NCI-H2081 (cell line): ENCODE data around the gene BABAM1.
A peak's percentile ranks its signal among the peaks of the same experiment; 100 is the strongest.
"Not testable (repeated sequence)": the region's sequence is repeated elsewhere in the genome, so short reads cannot be mapped to it uniquely, and the experiment has no call there.

Experiments
- DNase-seq, 2 experiments: peaks; one replicate each; lab custom pipeline; 2025; lab: John Stamatoyannopoulos, UW

BABAM1 gene

DNA sequence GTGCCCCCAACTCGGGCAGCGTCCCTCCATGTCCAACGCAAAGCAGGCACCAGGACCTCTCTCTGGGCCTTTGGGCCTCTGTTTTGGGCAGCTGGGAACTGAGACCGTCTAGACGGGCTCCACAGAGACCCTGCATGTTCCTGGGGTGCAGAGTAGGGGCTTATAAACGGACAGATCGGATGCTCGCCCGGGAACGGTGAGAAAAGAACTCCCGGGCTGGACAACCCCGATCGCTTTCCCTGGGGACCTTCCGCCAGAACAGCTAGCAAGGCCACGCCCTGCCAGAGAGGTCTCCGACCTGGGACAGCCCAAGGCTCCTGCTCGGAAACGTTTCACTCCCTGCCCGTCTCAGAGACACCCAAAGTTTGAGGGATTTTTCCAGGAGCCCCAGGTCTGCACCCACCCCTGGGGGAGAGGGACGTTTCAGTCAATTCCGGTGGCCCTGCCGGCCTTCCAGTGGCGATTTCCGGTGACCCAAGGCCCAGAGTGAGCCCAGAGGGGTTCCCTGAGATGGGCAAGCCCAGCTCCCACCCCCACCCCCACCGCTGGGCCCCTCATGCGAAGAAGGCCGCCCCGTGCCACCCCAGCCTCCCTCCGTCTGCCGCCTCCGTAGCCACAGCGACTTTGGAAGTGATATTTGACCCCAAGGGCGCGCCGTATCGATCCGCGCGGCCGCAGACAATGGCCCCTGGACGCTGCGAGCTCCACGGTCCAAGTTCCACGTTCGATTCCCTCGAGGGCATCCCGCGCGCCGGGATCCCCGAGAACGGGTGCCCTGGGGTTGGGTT lies 23.2 kb upstream of the BABAM1 start:
- no peak for DNase-seq

- no peak for DNase-seq
Observed at GRCh38 chr19:17244618-17245534, 22.4 kb upstream of the BABAM1 start.

GRCh38 chr19:17245535-17245984 lies 21.7 kb upstream of the BABAM1 start, which contains the start of gene NR2F6:
NR2F6 (minus strand) TSS chr19:17245919; CDS start chr19:17245220, 699 bp downstream.
- no peak for DNase-seq

- DNase-seq, result peak in 1 of 2 experiments; percentile 37
Observed at GRCh38 chr19:17246681-17247425, 20.4 kb upstream of the BABAM1 start.

GRCh38 chr19:17248011-17248776 lies 19.0 kb upstream of the BABAM1 start:
- DNase-seq, result no peak

- DNase-seq, result no peak
Observed at GRCh38 chr19:17249887-17250548, 17.2 kb upstream of the BABAM1 start.

GRCh38 chr19:17254636-17255035 lies 12.6 kb upstream of the BABAM1 start:
- no peak for DNase-seq

- no peak for DNase-seq
Observed at GRCh38 chr19:17255150-17255621, 12.1 kb upstream of the BABAM1 start.

DNA sequence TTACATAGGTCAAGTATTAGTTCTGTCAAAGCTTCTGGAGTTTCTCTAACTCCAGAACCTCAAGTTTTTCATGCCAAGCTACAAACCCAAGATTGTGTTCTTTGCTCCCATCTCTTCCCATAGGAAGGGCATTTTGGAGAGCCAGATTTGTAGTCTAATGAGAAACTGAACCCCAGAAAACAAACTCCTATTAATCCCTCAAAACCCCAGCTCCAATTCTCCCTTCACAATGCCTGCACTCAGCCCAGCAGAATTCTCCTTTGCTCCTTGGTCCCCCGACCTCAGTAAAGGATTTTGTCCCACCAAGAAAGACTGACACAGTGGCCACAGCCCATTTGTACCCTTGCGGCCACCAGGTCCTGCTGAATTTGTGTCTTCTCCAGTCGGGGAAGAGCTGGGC lies 11.1 kb upstream of the BABAM1 start:
- DNase-seq, result no peak

GRCh38 chr19:17259118-17259780 lies 8.0 kb upstream of the BABAM1 start:
- DNase-seq, result no peak

DNA sequence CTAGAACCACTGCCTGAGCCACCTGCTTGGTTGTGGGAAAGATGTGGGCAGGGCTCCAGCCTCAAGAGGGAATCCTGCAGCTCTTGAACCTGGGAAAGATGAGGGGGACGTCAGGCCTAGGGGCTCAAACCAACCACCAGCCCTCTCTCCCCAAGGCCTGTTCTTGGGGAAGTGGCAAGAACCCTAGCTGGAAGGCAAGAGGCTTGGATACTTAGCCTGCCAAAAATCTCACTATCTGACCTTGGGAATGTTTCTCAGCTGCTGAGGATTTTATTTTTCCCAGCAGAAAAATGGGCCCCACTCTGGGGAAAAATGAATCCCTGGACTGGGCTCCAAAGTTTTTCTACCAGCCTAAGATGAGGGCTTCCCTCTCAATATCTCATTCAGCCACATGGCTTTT lies 7.3 kb upstream of the BABAM1 start:
- no peak for DNase-seq

DNA sequence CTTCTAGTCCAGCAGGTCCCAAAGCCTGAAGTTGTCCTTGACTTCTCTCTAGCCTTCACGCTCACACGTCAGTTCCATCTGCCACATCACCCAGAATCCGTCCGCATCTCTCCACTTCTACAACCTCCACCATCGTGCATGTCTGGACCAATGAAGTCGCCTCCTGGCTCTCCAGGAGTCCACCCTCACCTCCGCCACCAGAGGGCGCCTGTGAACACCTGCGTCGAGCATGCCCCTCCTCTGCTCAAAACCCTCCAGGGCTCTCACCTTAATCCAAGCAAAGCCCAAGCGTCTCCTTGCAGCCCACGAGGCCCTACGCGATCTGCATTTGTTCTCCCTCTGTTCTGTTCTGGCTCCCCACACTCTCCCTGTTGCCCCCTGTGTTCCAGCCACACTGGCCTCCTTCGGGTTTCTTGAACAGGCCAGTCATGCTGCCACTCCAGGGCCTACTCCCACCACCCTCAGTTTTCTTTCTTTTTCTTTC lies 6.4 kb upstream of the BABAM1 start:
- DNase-seq, result peak; percentile 65 to 74

GRCh38 chr19:17262557-17262956 lies 4.7 kb upstream of the BABAM1 start:
- DNase-seq, result no peak

- no peak for DNase-seq
Observed at GRCh38 chr19:17263712-17264640, 3.3 kb upstream of the BABAM1 start.

GRCh38 chr19:17264641-17264979 lies 2.6 kb upstream of the BABAM1 start, which contains the start of gene USHBP1:
USHBP1 (minus strand) TSS chr19:17264745; CDS start chr19:17264299, 446 bp downstream.
- no peak for DNase-seq

DNA sequence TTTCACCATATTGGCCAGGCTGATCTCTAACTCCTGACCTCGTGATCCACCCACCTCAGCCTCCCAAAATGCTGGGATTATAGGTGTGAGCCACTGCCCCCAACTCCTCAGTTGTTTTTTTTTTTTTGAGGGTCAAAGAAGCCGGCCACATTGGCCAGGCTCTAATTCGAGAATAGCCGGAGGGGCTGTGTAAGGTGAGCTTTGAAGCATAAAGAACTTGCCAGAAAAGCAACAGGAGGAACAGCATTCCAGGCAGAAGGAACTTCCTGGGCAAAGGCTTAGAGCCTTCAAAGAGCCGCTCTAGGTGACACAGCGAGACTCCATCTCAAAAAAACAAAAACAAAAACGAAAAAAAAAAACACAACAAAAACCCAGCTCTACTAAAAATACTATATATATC lies 1.2 kb upstream of the BABAM1 start:
- DNase-seq, result no peak

- DNase-seq, result no peak
Observed at GRCh38 chr19:17266589-17266974, 661 bp upstream of the BABAM1 start.

DNA sequence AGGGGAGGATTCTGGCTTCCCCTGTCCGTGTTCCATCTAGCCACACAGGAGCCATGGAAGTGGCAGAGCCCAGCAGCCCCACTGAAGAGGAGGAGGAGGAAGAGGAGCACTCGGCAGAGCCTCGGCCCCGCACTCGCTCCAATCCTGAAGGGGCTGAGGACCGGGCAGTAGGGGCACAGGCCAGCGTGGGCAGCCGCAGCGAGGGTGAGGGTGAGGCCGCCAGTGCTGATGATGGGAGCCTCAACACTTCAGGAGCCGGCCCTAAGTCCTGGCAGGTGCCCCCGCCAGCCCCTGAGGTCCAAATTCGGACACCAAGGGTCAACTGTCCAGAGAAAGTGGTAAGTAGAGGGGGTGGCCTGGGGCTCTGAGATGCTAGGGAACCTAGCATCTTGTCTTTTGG lies 1.5 kb downstream of the BABAM1 start:
- DNase-seq, result no peak

DNA sequence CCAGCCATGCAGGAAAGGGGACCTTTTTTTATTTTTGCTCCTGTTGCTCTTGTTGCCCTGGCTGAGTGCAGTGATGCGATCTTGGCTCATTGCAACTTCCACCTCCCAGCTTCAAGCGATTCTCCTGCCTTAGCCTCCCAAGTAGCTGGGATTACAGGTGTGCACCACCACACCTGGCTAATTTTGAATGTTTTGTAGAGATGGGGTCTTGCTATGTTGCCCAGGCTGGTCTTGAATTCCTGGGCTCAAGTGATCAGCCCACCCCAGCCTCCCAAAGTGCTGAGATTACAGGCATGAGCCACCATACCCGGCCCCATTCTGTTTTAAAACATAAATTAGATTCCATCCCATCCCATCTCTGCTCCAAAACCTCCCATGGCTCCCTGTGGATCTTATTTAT lies 7.6 kb downstream of the BABAM1 start:
- not testable (repeated sequence) for DNase-seq
